ENCODE data around the gene SMCO3. TPM values are rescaled to one million over a fixed set of nuclear protein-coding genes. Genes with fewer than 3 reads are reported as not detected.

SMCO3 gene
- polyA plus RNA-seq, 4 donors: 3.0 to 3.6 (median 3.3) TPM

Other genes starting within 250 kb of the SMCO3 start
- gene PLBD1, start 246.3 kb downstream of the SMCO3 start, polyA plus RNA-seq (ENCODE audit: insufficient read length in 4 of 4): 10 to 100 TPM; 39.4 to 47.7 (median 43.2) TPM
- under 1 TPM; 0.38 to 0.89 (median 0.56) TPM for gene GUCY2C, start 117.6 kb downstream of the SMCO3 start, polyA plus RNA-seq (ENCODE audit: insufficient read length in 4 of 4)
- 100 to 1,000 TPM in 3 of 4 donors, 10 to 100 TPM in 1; 93.4 to 113 (median 112) TPM for gene WBP11, start 10.7 kb downstream of the SMCO3 start, polyA plus RNA-seq (ENCODE audit: insufficient read length in 4 of 4)
- gene C12orf60, start 10.5 kb downstream of the SMCO3 start, polyA plus RNA-seq (ENCODE audit: insufficient read length in 4 of 4): 1 to 10 TPM; 4.7 to 6.8 (median 4.9) TPM
- under 1 TPM; 0.11 to 0.25 (median 0.14) TPM for gene ART4, start 29.3 kb upstream of the SMCO3 start, polyA plus RNA-seq (ENCODE audit: insufficient read length in 4 of 4)
- 10 to 100 TPM; 41.2 to 70.3 (median 48.2) TPM for gene MGP, start 71.7 kb upstream of the SMCO3 start, polyA plus RNA-seq (ENCODE audit: insufficient read length in 4 of 4)
- 10 to 100 TPM; 20.6 to 41.4 (median 30.2) TPM for gene ERP27, start 124.4 kb upstream of the SMCO3 start, polyA plus RNA-seq (ENCODE audit: insufficient read length in 4 of 4)
- 10 to 100 TPM; 50.0 to 59.6 (median 55.9) TPM for gene ARHGDIB, start 147.4 kb upstream of the SMCO3 start, polyA plus RNA-seq (ENCODE audit: insufficient read length in 4 of 4)
- under 1 TPM in 2 of 4 donors, not detected in 2; 0.14 to 0.27 TPM for gene PDE6H, start 158.9 kb upstream of the SMCO3 start, polyA plus RNA-seq (ENCODE audit: insufficient read length in 4 of 4)

Measured in right renal pelvis (tissue), 4 donors.